Measurements from ENCODE around the gene MFAP3L. TPM values are rescaled to one million over a fixed set of nuclear protein-coding genes. Genes with fewer than 3 reads are reported as not detected.
A peak's percentile ranks its signal among the peaks of the same experiment; 100 is the strongest.
"Not testable (repeated sequence)": the region's sequence is repeated elsewhere in the genome, so short reads cannot be mapped to it uniquely, and the experiment has no call there.

Gene MFAP3L
- 31.1 and 36.5 TPM in 2 replicates for total RNA-seq
- 12.9 TPM for polyA plus RNA-seq (2012)

GRCh38 chr4:170026253-170027021, at the start of gene MFAP3L:
TSS of gene MFAP3L (minus strand) at chr4:170026395. CDS start at chr4:170005877, 20,518 bp downstream.
- DNase-seq (ENCODE audit: low read depth) = peak; percentile 90

GRCh38 chr4:170071196-170071595, 45.0 kb upstream of the MFAP3L start:
- no peak for DNase-seq (ENCODE audit: low read depth)

- DNase-seq (ENCODE audit: low read depth) = no peak
These were observed 42.4 kb upstream of the MFAP3L start for GRCh38 chr4:170068438-170069128.

- no peak for DNase-seq (ENCODE audit: low read depth)
These were observed 33.2 kb upstream of the MFAP3L start for GRCh38 chr4:170059421-170059820.

GRCh38 chr4:170058826-170059225, 32.6 kb upstream of the MFAP3L start:
- DNase-seq (ENCODE audit: low read depth) = no peak

- DNase-seq (ENCODE audit: low read depth) = no peak
These were observed 31.7 kb upstream of the MFAP3L start for GRCh38 chr4:170057866-170058265.

GRCh38 chr4:170052919-170053318, 26.7 kb upstream of the MFAP3L start:
- no peak for DNase-seq (ENCODE audit: low read depth)

- DNase-seq (ENCODE audit: low read depth) = no peak
These were observed 25.2 kb upstream of the MFAP3L start for GRCh38 chr4:170051402-170051801.

GRCh38 chr4:170049766-170050165, 23.6 kb upstream of the MFAP3L start:
- DNase-seq (ENCODE audit: low read depth) = no peak

GRCh38 chr4:170047771-170048354, 21.7 kb upstream of the MFAP3L start:
- peak; percentile 76 for DNase-seq (ENCODE audit: low read depth)

GRCh38 chr4:170046156-170046555, 20.0 kb upstream of the MFAP3L start:
- DNase-seq (ENCODE audit: low read depth) = not testable (repeated sequence)

- DNase-seq (ENCODE audit: low read depth) = no peak
These were observed 14.0 kb upstream of the MFAP3L start for GRCh38 chr4:170040031-170040680.

- no peak for DNase-seq (ENCODE audit: low read depth)
These were observed 12.6 kb upstream of the MFAP3L start for GRCh38 chr4:170038769-170039168.

GRCh38 chr4:170038232-170038631, 12.0 kb upstream of the MFAP3L start:
- no peak for DNase-seq (ENCODE audit: low read depth)

- DNase-seq (ENCODE audit: low read depth) = no peak
These were observed 11.3 kb upstream of the MFAP3L start for GRCh38 chr4:170037481-170037880.

GRCh38 chr4:170035845-170036244, 9.7 kb upstream of the MFAP3L start:
- DNase-seq (ENCODE audit: low read depth) = no peak

- no peak for DNase-seq (ENCODE audit: low read depth)
These were observed 9.0 kb upstream of the MFAP3L start for GRCh38 chr4:170035231-170035630.

- no peak for DNase-seq (ENCODE audit: low read depth)
These were observed 7.8 kb upstream of the MFAP3L start for GRCh38 chr4:170033999-170034398.

- DNase-seq (ENCODE audit: low read depth) = no peak
These were observed 3.9 kb upstream of the MFAP3L start for GRCh38 chr4:170030121-170030520.

GRCh38 chr4:170027181-170027829, 1.1 kb upstream of the MFAP3L start:
- DNase-seq (ENCODE audit: low read depth) = peak; percentile 98

All from myocyte (in vitro differentiated cells).